D721Med (cell line): Measurements from ENCODE around the gene ANKRD63.

Experiments used
- DNase-seq: peaks from one replicate; pipeline ENCODE4 v3.0.0; 2011; ENCODE audit warnings: low spot score; ENCODE audit not compliant: insufficient read length
- FAIRE-seq: peaks from 2 replicates; lab custom pipeline; 2011; peaks lifted over from hg19 to GRCh38; lab: Jason Lieb, UNC
- TF ChIP-seq, protein P1 (sequence below): IDR thresholded peaks from 2 replicates; pipeline ENCODE4 v1.5.1; 2012; ENCODE audit warnings: mild to moderate bottlenecking, control low read depth; ENCODE audit not compliant: insufficient read depth; ENCODE audit errors: missing control alignments

The ANKRD63 gene

DNA sequence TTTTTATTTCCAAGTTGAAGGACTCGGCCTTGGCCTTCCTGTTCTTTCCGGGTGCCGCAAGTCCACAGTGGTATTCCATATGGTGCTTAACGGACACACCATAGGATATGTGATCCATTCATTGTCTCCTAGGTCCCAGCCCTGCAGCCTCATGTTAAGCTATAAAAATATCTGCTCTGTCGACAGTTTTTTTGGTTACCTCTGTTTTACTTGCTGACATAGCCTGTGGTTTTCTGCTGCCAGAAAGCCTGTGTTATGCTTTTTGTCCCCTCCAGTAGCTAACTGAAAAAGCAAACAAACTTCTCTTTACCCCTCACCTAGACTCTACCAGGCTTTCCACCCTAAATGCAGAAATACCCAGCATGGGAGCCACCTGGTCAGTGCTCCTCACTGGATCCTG is 45.9 kb upstream of the ANKRD63 start:
- TF ChIP-seq, protein P1, sequence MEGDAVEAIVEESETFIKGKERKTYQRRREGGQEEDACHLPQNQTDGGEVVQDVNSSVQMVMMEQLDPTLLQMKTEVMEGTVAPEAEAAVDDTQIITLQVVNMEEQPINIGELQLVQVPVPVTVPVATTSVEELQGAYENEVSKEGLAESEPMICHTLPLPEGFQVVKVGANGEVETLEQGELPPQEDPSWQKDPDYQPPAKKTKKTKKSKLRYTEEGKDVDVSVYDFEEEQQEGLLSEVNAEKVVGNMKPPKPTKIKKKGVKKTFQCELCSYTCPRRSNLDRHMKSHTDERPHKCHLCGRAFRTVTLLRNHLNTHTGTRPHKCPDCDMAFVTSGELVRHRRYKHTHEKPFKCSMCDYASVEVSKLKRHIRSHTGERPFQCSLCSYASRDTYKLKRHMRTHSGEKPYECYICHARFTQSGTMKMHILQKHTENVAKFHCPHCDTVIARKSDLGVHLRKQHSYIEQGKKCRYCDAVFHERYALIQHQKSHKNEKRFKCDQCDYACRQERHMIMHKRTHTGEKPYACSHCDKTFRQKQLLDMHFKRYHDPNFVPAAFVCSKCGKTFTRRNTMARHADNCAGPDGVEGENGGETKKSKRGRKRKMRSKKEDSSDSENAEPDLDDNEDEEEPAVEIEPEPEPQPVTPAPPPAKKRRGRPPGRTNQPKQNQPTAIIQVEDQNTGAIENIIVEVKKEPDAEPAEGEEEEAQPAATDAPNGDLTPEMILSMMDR, result no peak
- DNase-seq, result no peak
- FAIRE-seq, result no peak

DNA sequence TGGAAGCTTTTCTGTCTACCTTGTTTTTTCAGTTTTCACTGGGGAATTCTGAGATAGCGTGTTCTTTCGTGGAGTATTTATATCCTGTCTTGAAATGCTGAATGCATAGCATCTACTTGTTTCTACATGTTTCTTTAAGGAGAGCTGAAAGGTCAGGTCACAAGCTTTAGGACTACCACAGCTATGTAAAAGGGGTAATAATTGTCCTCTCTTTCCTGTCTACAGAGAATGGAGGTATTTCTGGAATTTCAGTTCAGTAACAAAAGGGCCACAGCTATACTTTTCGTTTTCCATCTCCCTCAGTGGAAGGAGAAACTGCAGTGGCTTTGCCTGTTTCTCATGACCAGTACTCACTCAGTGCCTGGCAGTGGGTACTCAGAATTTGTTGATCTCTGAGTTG is 45.3 kb upstream of the ANKRD63 start:
- FAIRE-seq (no peak), DNase-seq (no peak)
- TF ChIP-seq, protein P1, result no peak

DNA sequence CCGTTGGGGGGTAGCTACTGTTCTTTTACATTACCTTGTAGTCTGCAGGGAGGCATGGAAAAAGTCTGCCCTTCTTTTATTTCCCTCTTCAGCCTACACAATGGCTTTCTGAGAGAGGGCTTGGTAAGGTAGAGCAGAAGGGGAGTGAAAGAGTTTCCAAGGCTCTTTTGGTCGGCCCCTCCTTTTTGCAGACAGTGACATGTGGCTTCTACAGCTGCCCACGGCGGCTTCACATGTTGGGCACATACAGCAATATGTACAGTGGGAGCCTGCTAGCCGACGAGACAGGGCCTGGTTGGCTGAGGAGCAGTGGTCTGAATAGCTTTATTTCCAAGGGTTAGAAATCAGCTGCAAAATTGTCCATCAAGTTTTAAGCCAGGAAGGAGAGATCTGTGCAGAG is 44.6 kb upstream of the ANKRD63 start:
- TF ChIP-seq, protein P1, result no peak
- DNase-seq, result no peak
- no peak for FAIRE-seq

DNA sequence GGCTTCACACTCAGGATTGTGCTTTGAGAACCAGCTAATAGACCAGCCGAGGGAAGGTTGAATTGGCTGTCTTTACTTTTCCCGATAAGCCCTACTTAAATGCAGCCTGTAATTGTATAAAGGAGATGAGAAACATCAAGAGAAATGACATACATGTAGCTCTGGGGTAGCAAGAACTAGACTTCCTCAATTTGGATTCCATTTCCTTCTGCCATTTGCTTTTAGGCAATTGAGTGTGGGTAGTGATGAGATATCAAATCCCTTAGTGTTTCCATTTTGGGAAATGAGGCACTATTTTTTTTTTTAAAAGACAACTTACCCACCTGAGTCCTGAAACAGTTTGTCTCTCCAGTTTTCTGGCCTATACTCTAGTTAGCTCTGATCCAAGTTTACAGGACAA is 42.8 kb upstream of the ANKRD63 start:
- no peak for DNase-seq
- TF ChIP-seq, protein P1, result no peak
- FAIRE-seq, result no peak

DNA sequence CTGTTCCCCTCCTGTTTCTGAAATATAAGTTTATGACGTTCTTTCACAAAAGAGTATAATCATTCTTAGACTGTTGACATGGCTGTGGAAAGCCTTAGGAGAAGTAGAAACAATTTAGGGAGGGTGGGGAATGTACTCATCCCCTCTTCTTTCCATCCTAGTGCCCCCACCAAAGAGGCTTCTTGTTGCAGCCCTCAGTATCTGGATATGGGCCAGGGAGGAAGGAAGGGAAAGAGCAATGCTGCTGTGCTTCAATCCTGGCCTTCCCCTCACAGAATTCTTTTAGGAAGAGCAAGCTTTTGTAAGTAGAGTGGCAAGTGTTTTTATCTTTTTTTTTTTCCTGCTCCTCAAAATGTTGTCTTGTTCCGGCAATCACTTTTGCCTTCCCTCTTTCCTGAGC is 42.3 kb upstream of the ANKRD63 start:
- TF ChIP-seq, protein P1, result no peak
- FAIRE-seq, result no peak
- DNase-seq, result no peak

DNA sequence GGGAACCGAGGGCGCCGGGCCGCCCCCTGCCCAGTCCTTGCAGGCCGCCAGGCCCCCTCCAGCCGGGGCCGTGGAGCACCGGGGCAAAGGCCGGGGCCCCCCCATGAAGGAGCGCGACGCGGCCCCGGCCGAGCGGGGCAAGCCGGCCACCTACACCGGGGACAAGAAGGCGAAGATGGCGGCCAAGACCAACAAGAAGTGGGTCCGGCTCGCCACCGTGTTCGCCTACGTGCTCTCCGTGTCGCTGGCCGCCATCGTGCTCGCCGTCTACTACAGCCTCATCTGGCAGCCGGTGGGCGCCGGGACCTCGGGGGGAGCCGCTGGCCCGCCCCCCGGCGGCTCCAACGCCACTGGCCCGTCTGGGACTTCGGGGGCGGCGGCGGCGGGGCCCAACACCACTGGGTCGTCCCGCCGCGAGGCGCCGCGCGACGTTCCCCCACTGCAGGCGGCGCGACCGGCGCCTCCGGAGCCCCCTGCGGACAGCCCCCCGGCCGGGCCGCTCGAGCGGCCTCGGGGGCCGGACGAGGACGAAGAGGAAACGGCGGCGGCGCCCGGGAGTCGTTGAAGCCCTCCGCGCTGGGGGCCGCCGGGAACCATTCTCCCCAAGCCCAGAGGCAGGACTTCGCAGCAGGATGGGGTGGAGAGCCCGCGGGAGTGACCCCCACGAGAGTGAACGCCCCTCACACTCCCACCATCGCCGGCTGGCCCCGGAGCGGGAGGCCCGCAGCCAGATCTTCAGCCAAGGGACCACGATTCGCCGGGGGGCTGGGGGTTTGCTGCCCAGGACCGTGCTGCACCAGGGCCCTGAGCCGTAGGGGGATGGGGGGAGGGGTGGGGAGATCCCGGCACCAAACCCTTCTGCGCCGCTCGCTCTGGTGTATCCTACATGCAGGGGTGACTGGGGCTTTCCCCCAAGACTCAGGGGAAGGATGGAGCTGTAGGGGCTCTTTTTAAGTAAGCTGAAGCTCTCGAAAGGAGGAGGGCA is 41.4 kb upstream of the ANKRD63 start:
- TF ChIP-seq, protein P1, result no peak
- FAIRE-seq (no peak), DNase-seq (no peak)
